GM12873 (cell line): ENCODE results near the gene CD226.

Source experiments
- CTCF ChIP-seq: IDR thresholded peaks from 2 replicates; pipeline ENCODE4 v1.5.1; 2012; ENCODE audit warnings: low read depth, mild to moderate bottlenecking, moderate library complexity, low read length, control low read depth; ENCODE audit not compliant: insufficient read depth; ENCODE audit errors: missing control alignments

CD226 gene

GRCh38 chr18:69897397-69898108 lies 50.1 kb downstream of the CD226 start:
- no peak for TF ChIP-seq CTCF

- no peak for TF ChIP-seq CTCF
These were observed 52.3 kb downstream of the CD226 start for GRCh38 chr18:69895066-69896047.

- no peak for TF ChIP-seq CTCF
These were observed 53.2 kb downstream of the CD226 start for GRCh38 chr18:69894467-69894866.

- TF ChIP-seq CTCF = no peak
These were observed 57.1 kb downstream of the CD226 start for GRCh38 chr18:69890558-69890957.

- no peak for TF ChIP-seq CTCF
These were observed 58.7 kb downstream of the CD226 start for GRCh38 chr18:69889009-69889408.

GRCh38 chr18:69887256-69887655 lies 60.4 kb downstream of the CD226 start:
- TF ChIP-seq CTCF = no peak

GRCh38 chr18:69885841-69886531 lies 61.7 kb downstream of the CD226 start:
- TF ChIP-seq CTCF = no peak
